HCT116 (cell line): ENCODE measurements around the gene FADS6.

Experiments used
- EGR1 ChIP-seq: IDR thresholded peaks from 2 replicates; pipeline ENCODE4 v1.6.1; 2012; ENCODE audit warnings: low read depth
- EZH2 ChIP-seq: fragments of 200-600 bp; sonication (generic); IDR thresholded peaks from 2 replicates; pipeline ENCODE4 v1.6.1; 2017; ENCODE audit warnings: antibody characterized with exemption, mixed run types
- JUND ChIP-seq: IDR thresholded peaks from 2 replicates; pipeline ENCODE4 v1.6.1; 2012
- POLR2A ChIP-seq: IDR thresholded peaks from 2 replicates; pipeline ENCODE4 v1.7.0; 2011; ENCODE audit warnings: borderline replicate concordance; ENCODE audit not compliant: insufficient read depth, insufficient read length; ENCODE audit errors: extremely low read depth
- POLR2AphosphoS5 ChIP-seq: IDR thresholded peaks from 2 replicates; pipeline ENCODE4 v1.6.1; 2011; ENCODE audit warnings: mild to moderate bottlenecking, low read depth, low read length, moderate library complexity
- RAD21 ChIP-seq: IDR thresholded peaks from 2 replicates; pipeline ENCODE4 v1.6.1; 2012; ENCODE audit warnings: low read depth, mild to moderate bottlenecking
- SP1 ChIP-seq: IDR thresholded peaks from 2 replicates; pipeline ENCODE4 v1.6.1; 2012; ENCODE audit warnings: low read depth
- TCF7L2 ChIP-seq: IDR thresholded peaks from 2 replicates; pipeline ENCODE4 v1.7.0; 2011; ENCODE audit warnings: borderline replicate concordance, inconsistent platforms; ENCODE audit not compliant: insufficient read depth, insufficient read length; ENCODE audit errors: extremely low read depth
- ZNF274 ChIP-seq: fragments of 200-500 bp; sonication (Bioruptor generic); IDR thresholded peaks from 2 replicates; pipeline ENCODE4 v1.6.1; 2014; ENCODE audit warnings: mild to moderate bottlenecking, low read depth, low read length, inconsistent platforms
- TF ChIP-seq, protein P1 (sequence below): IDR thresholded peaks from 2 replicates; pipeline ENCODE4 v1.6.1; 2012; ENCODE audit warnings: low read depth
- TF ChIP-seq, protein P2 (sequence below), 3 experiments: fragments of 200-600 bp in 1 of 3; sonication (generic) in 1 of 3; IDR thresholded peaks in 2 of 3; conservative IDR thresholded peaks in 1 of 3; 2 replicates each; pipeline ENCODE4 v1.5.1; 2012 to 2017; ENCODE audit warnings: low read depth in 2 of 3, low read length in 2 of 3, antibody characterized with exemption in 1 of 3, borderline replicate concordance in 1 of 3, control low read depth in 1 of 3, mild to moderate bottlenecking in 1 of 3, mixed read lengths in 1 of 3, mixed run types in 1 of 3, moderate library complexity in 1 of 3; ENCODE audit not compliant: insufficient read depth in 1 of 3

DNA sequence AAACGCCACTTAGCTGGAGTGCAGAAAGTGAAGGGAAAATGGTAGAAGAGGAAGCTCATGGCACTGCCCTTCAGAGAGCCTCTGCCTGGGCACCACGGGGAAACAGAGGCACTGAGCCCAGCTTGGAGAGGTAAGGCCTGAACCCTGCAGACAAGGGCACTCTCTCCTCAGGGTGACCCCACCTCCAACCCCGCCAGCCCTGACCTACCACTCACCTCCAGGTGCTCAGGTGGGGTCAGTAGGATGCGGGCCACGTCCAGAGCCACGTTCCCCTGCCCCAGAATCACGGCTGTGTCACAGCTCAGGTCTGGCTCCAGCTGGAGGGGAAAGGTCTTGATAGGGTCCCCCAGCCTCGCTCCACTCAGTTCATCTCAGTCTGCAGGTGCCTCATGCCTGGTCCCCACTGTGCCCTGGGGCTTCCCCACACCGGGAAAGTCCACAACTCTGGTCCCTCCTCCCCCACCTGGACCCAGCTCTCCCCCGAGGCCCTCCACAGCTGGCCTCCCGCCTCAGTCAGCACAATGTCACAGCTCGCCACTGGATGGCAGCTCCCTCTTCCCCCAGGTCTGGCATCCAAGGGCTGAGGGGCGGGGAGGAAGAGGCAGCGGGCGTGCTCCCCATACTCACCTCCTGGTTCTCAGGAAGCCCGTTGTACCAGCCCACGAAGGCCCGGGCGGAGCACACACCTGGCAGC, 27.8 kb downstream of the FADS6 start:
- TF ChIP-seq, protein P1, sequence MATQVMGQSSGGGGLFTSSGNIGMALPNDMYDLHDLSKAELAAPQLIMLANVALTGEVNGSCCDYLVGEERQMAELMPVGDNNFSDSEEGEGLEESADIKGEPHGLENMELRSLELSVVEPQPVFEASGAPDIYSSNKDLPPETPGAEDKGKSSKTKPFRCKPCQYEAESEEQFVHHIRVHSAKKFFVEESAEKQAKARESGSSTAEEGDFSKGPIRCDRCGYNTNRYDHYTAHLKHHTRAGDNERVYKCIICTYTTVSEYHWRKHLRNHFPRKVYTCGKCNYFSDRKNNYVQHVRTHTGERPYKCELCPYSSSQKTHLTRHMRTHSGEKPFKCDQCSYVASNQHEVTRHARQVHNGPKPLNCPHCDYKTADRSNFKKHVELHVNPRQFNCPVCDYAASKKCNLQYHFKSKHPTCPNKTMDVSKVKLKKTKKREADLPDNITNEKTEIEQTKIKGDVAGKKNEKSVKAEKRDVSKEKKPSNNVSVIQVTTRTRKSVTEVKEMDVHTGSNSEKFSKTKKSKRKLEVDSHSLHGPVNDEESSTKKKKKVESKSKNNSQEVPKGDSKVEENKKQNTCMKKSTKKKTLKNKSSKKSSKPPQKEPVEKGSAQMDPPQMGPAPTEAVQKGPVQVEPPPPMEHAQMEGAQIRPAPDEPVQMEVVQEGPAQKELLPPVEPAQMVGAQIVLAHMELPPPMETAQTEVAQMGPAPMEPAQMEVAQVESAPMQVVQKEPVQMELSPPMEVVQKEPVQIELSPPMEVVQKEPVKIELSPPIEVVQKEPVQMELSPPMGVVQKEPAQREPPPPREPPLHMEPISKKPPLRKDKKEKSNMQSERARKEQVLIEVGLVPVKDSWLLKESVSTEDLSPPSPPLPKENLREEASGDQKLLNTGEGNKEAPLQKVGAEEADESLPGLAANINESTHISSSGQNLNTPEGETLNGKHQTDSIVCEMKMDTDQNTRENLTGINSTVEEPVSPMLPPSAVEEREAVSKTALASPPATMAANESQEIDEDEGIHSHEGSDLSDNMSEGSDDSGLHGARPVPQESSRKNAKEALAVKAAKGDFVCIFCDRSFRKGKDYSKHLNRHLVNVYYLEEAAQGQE, result no peak
- TF ChIP-seq POLR2AphosphoS5, result no peak
- TF ChIP-seq, protein P2, sequence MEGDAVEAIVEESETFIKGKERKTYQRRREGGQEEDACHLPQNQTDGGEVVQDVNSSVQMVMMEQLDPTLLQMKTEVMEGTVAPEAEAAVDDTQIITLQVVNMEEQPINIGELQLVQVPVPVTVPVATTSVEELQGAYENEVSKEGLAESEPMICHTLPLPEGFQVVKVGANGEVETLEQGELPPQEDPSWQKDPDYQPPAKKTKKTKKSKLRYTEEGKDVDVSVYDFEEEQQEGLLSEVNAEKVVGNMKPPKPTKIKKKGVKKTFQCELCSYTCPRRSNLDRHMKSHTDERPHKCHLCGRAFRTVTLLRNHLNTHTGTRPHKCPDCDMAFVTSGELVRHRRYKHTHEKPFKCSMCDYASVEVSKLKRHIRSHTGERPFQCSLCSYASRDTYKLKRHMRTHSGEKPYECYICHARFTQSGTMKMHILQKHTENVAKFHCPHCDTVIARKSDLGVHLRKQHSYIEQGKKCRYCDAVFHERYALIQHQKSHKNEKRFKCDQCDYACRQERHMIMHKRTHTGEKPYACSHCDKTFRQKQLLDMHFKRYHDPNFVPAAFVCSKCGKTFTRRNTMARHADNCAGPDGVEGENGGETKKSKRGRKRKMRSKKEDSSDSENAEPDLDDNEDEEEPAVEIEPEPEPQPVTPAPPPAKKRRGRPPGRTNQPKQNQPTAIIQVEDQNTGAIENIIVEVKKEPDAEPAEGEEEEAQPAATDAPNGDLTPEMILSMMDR (IDR thresholded peaks at IDR 0.05 in 2 of 3, conservative IDR thresholded peaks at IDR 0.05 in 1 of 3; ENCODE audit: borderline replicate concordance in 1 of 3, insufficient read depth in 1 of 3, low read depth in 2 of 3, low read length in 2 of 3), result no peak
- no peak for TF ChIP-seq TCF7L2
- TF ChIP-seq EZH2, result no peak
- TF ChIP-seq EGR1, result no peak
- no peak for TF ChIP-seq POLR2A
- TF ChIP-seq SP1, result no peak
- TF ChIP-seq ZNF274, result no peak
- no peak for TF ChIP-seq RAD21
- TF ChIP-seq JUND, result no peak
